HS-5 (cell line): ENCODE results near the gene PPP4R3A.
"Not testable (repeated sequence)": the region's sequence is repeated elsewhere in the genome, so short reads cannot be mapped to it uniquely, and the experiment has no call there.

Experiments
- DNase-seq: peaks from one replicate; pipeline ENCODE4 v3.0.0-alpha.2; 2012; ENCODE audit warnings: low read depth

Gene PPP4R3A

GRCh38 chr14:91503000-91503504 is 7.1 kb downstream of the PPP4R3A start:
- DNase-seq = no peak

GRCh38 chr14:91501951-91502930 is 7.9 kb downstream of the PPP4R3A start:
- DNase-seq = no peak

GRCh38 chr14:91501348-91501747 is 8.8 kb downstream of the PPP4R3A start:
- DNase-seq = no peak

- DNase-seq = no peak
Observed at GRCh38 chr14:91496790-91497189, 13.3 kb downstream of the PPP4R3A start.

GRCh38 chr14:91494392-91495065 is 15.6 kb downstream of the PPP4R3A start:
- DNase-seq = not testable (repeated sequence)

- DNase-seq = no peak
Observed at GRCh38 chr14:91493169-91493568, 16.9 kb downstream of the PPP4R3A start.

GRCh38 chr14:91484744-91485143 is 25.4 kb downstream of the PPP4R3A start:
- no peak for DNase-seq

GRCh38 chr14:91484186-91484585 is 25.9 kb downstream of the PPP4R3A start:
- DNase-seq = no peak

- no peak for DNase-seq
Observed at GRCh38 chr14:91482263-91483013, 27.7 kb downstream of the PPP4R3A start.

GRCh38 chr14:91477388-91477787 is 32.7 kb downstream of the PPP4R3A start:
- DNase-seq = no peak

- no peak for DNase-seq
Observed at GRCh38 chr14:91473046-91473445, 37.1 kb downstream of the PPP4R3A start.

- DNase-seq = no peak
Observed at GRCh38 chr14:91470216-91470615, 39.9 kb downstream of the PPP4R3A start.

GRCh38 chr14:91466192-91466591 is 43.9 kb downstream of the PPP4R3A start:
- DNase-seq = no peak

GRCh38 chr14:91464615-91465205 is 45.4 kb downstream of the PPP4R3A start:
- DNase-seq = no peak

- DNase-seq = no peak
Observed at GRCh38 chr14:91458612-91459011, 51.5 kb downstream of the PPP4R3A start.

- no peak for DNase-seq
Observed at GRCh38 chr14:91456283-91456682, 53.8 kb downstream of the PPP4R3A start.

GRCh38 chr14:91454580-91454979 is 55.5 kb downstream of the PPP4R3A start:
- DNase-seq = no peak

GRCh38 chr14:91454155-91454554 is 56.0 kb downstream of the PPP4R3A start:
- no peak for DNase-seq

- DNase-seq = no peak
Observed at GRCh38 chr14:91453744-91454143, 56.4 kb downstream of the PPP4R3A start.

- DNase-seq = no peak
Observed at GRCh38 chr14:91444335-91445020, 65.6 kb downstream of the PPP4R3A start.

GRCh38 chr14:91439345-91439744 is 70.8 kb downstream of the PPP4R3A start:
- DNase-seq = no peak
